C4-2B (cell line): ENCODE data around the gene ENO4.

Source experiments
- CTCF ChIP-seq: fragments of 450-650 bp; conservative IDR thresholded peaks from 2 replicates; pipeline ENCODE4 v1.5.1; 2017; ENCODE audit warnings: mild to moderate bottlenecking
- ZFX ChIP-seq: fragments of 450-650 bp; IDR thresholded peaks from 2 replicates; pipeline ENCODE4 v1.6.1; 2017

GRCh38 chr10:116905845-116906210 lies 56.5 kb downstream of the ENO4 start:
- TF ChIP-seq CTCF (no peak), ZFX (no peak)
